Iris pigment epithelial cell (primary cell): ENCODE measurements around the gene GALNT13.

ENCODE experiments used
- DNase-seq: peaks from one replicate; pipeline ENCODE4 v3.0.0-alpha.2; 2011; ENCODE audit warnings: low read depth

Gene GALNT13

DNA sequence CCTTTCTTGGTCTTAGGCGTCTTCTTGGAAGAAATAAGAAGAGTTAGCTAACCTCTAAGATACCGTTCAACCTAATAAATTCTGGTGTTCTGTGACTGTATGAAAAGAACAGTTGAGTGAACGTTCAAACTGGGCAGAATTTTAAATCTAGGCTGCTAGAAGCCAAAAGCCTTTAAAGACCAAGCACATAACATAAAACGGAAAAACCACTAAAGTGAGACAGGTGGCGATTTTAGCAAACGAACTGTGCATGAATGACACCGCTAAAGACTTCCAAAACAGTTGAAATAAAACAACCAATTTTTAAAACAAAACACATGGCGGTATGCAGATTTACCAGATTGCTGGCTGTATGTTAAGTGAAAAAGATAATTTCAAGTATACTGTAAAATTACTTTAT, 73.1 kb downstream of the GALNT13 start:
- no peak for DNase-seq

GRCh38 chr2:153946036-153946435, 74.3 kb downstream of the GALNT13 start:
- DNase-seq, result no peak

GRCh38 chr2:153953761-153954160, 82.0 kb downstream of the GALNT13 start:
- no peak for DNase-seq

DNA sequence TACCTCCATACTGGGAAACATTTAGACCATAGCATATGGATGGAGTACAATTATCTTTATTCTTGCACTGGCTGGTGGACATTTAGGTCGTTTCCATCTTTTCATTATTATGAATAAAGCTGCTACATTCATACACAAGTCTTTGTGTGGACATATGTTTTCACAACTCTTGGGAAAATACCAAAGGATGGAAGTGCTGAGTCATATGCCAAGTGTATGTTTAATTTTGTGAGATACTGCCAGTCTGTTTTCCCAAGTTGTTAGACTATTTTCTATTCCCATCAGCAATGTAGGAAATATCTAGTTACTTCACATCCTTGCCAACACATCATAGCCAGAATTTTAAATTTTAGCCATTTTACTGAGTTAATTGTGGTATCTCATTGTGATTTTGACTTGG, 91.5 kb downstream of the GALNT13 start:
- DNase-seq, result no peak

- DNase-seq, result no peak
Observed at GRCh38 chr2:153967248-153967973, 95.7 kb downstream of the GALNT13 start.

GRCh38 chr2:153971250-153971649, 99.5 kb downstream of the GALNT13 start:
- no peak for DNase-seq

GRCh38 chr2:153971855-153972254, 100.1 kb downstream of the GALNT13 start:
- DNase-seq, result no peak

GRCh38 chr2:153972412-153972811, 100.7 kb downstream of the GALNT13 start:
- DNase-seq, result no peak

DNA sequence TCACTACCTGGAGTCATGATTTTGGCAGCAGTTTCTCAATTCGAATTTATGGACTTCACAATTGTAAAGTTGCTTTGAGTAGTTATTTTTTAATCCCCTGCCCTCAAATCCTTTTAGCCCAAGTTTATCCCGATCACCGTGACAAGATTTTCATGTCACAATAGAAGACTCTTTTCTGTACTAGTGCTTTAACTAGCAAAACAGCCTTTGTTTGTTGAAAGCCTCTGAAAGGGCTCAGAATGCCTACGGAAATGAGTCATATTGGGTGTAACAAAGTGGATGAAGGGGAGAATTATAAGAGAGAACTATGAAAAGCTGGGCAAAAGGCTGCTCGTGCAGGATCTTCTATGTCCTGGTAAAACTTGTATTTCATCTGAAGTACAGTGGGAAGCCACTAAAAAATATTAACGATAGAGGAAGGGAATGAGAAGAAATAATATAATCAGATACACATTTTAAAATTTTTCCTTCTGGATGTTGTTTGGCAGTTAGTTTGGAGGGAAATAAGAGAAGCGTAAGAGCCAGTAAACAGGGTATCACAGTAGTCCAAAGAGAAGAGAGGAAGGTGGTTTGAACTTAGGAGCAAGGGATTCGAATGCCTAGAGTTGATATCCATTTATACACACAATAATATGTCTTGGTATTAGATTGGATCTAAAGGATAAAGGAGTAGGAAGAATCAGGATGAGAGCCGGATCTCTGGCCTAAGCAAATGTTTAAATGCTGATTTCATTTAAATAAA, 114.9 kb downstream of the GALNT13 start:
- no peak for DNase-seq

DNA sequence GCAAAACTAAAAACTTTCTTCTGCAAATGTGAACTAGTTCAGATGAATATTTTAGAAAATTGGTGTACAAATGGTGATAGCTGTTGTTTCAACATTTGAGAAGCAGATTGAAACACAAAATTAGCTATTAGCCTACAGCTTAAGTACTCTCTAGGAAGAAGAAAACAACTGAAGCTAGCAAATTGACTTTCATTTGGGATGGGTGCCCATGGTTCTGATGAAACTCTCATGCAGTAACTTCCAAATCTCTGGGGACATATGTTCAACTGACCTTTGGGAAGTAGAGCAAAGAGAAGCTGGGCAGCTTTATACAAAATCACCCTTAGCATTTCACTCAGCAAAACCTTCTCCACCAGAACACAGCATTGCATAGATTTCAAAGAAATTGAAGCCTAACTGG, 119.0 kb downstream of the GALNT13 start:
- no peak for DNase-seq

- no peak for DNase-seq
Observed at GRCh38 chr2:154013514-154013913, 141.8 kb downstream of the GALNT13 start.

- DNase-seq, result no peak
Observed at GRCh38 chr2:154015233-154015632, 143.5 kb downstream of the GALNT13 start.

DNA sequence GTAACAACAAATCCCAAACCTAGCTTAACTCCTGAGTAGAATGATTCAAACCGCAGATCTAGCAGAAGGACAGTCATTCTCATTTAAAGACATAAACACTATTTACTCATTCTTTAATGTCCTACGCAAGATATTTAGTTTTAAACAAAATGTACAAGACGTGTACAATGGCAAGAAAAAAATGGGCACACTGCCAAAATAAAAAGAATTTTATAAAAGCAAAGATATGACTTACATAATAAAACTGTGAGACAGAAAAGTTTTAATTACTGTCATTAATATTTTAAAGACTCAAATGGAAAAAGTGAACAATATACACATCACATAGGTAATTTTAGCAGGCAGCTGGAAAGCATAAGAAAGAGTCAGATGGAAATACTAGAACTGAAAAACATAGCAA, 157.8 kb downstream of the GALNT13 start:
- DNase-seq, result no peak

DNA sequence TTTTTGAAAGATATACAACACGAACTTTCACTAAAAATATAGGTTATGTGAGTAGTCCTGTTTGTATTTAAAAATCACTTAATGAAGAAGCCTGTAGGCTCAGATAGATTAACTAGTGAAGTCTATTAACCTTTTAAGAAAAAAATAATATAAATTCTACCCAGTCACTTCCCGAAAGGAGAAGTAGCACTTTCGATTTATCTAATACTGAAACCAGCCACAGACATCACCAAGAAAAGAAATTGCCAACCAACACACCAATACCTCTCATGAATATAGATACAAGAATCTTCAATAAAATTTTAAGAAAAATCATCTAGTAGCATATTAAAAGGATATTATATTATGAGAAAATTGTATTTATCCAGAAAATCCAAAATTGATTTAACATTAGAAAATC, 160.5 kb downstream of the GALNT13 start:
- no peak for DNase-seq

DNA sequence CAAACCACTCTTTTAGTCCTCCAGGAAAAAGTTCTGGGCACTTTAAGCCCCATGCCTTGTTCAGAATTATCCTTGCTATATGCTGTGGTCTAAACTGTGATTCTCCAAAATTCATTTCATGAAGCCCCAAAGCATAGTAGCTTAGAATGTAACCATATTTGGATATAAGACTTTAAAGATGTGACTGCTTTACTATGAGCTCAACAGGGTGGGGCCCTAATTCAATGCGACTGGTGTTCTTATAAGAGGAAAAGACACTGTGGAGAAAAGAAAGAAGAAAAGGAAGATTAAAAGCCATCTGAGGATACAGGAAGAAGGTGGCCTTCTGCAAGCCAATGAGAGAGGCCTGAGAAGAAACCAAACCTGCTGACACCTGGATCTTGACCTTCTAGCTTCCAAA, 174.8 kb downstream of the GALNT13 start:
- DNase-seq, result no peak

- no peak for DNase-seq
Observed at GRCh38 chr2:154048905-154049304, 177.2 kb downstream of the GALNT13 start.

- no peak for DNase-seq
Observed at GRCh38 chr2:154049561-154049960, 177.8 kb downstream of the GALNT13 start.

GRCh38 chr2:154067124-154067523, 195.4 kb downstream of the GALNT13 start:
- no peak for DNase-seq

- no peak for DNase-seq
Observed at GRCh38 chr2:154078926-154079325, 207.2 kb downstream of the GALNT13 start.

GRCh38 chr2:154092571-154092970, 220.8 kb downstream of the GALNT13 start:
- no peak for DNase-seq

GRCh38 chr2:154093856-154094255, 222.1 kb downstream of the GALNT13 start:
- no peak for DNase-seq

- DNase-seq, result no peak
Observed at GRCh38 chr2:154097833-154098398, 226.2 kb downstream of the GALNT13 start.

DNA sequence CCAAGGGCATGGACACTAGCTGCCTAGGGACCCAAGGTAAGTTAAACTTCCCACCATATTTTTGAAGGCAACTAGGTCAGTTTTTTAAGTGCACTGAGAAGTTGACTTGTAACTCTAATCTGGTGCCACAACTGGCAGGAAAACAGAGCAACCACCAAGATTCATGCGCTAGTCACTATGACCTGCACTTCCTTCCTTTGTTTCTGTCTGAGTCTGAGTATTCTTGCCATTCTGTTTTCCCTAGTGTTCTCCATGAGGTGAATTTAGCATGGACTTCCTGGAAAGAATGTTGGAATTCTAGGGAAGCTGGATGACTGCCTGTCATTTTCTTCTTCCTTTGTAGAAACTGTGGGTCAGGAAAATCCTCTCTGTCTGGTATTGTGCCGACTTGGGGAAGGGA, 249.0 kb downstream of the GALNT13 start:
- no peak for DNase-seq
